Right forelimb (tissue), 1 donor: ENCODE data around the gene SMCO1.
A peak's percentile ranks its signal among the peaks of the same experiment; 100 is the strongest.
"Not testable (repeated sequence)": the region's sequence is repeated elsewhere in the genome, so short reads cannot be mapped to it uniquely, and the experiment has no call there.

Source experiments
- DNase-seq: peaks from one replicate; pipeline ENCODE4 v3.0.0-alpha.2; 2018

Gene SMCO1, protein sequence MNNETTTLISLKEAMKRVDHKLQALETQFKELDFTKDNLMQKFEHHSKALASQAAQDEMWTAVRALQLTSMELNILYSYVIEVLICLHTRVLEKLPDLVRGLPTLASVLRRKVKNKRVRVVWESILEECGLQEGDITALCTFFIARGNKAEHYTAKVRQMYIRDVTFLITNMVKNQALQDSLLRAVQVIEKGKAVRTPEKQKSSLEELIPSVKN

GRCh38 chr3:196514913-196515621 lies at the start of gene SMCO1:
Gene SMCO1, minus strand, starts transcription at chr3:196515346. Its CDS starts 137 bp downstream, at chr3:196515209.
- DNase-seq, result no peak

DNA sequence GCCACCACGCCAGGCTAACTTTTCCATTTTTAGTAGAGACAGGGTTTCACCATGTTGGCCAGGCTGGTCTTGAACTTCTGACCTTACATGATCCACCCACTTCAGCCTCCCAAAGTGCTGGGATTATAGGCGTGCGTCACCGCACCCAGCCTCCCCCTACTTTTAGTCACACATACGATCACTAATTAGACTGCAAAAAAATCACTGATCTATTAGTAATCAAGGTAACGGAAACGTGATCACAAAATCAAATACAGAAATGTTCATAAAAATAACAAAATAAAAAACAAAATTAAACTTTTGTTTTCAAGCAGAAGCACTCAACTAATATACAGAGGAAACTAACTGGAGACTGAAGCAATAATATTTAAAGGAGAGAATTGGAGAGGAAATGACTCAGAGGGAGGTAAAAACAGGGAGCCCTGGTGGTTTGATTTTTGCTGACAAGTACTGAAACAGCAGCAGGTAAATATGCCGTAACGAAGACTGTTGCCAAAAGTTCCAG lies 48.6 kb upstream of the SMCO1 start:
- no peak for DNase-seq

DNA sequence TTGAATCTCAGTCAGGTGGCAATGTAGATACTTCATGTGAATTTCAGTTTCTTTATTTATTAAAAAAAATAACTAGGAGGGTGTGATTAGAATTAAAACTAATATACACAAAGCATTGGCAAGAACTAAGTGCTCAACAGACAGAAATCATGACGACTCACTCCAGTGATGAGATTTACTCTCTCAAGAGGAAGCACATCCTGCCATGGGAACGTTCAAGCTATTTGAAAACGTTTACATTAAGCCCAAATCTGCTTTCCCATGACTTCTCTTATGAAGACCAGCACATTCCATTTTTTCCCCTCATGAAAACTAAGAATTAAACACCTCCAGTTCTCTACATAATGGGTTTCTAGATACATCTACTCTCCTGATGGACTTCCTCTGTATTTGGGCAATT lies 44.7 kb upstream of the SMCO1 start:
- DNase-seq, result no peak

DNA sequence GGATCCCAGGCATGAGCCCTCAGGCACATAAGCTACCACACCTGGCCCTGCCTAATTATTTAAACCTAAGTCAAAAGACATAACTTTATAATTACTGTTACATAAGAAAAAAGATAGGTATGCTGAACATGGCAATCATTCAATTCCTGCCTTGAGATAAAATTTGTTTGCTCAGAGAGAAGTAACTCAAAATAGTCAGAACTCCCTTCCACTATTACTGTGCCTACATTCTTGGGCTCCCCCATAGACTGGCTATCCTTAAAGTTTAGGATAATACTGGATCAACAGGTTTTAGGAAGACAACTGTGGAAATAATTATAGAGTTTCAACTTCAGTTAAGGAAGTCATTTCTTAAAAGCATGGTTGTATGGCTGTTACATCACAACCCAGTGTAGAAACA lies 43.3 kb upstream of the SMCO1 start:
- no peak for DNase-seq

GRCh38 chr3:196557236-196557635 lies 42.1 kb upstream of the SMCO1 start:
- DNase-seq, result no peak

DNA sequence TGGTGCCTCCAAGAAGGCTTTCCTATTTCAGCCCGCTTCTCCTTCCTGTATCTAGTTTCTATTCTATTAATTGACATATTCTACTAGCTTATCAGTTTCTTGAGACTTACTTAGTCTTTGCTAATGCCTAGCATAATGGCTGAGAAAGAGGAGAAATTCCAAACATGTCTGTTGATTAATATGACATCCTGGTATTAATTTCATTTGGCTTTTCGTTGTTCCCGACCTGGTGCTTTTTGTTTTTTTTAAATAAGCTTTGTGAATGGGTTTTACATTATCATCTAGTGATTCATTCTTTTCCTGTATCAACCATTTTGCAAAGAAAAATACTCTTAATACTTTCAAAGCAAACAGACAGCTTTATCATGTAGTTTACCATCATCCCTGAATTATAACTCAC lies 40.1 kb upstream of the SMCO1 start:
- DNase-seq, result no peak

GRCh38 chr3:196554205-196554604 lies 39.1 kb upstream of the SMCO1 start:
- no peak for DNase-seq

- no peak for DNase-seq
Observed at GRCh38 chr3:196553551-196553950, 38.4 kb upstream of the SMCO1 start.

DNA sequence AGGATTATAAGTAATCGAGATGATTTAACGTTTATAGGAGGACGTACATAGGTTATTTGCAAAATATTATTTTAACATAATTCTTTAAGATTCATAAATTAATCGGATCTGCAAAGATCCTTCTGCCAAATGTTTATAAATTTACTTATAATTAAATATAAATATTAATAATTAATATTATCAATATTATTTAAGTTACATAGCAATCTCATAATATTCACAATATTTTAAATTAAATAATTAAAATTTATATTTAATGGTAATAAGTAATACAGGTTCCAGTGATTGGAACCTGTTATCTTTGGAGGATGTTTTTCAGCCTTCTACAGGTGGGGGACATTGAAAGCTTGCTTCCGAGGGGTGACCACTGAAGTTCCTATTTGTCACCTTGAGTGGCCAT lies 37.1 kb upstream of the SMCO1 start:
- DNase-seq, result no peak

GRCh38 chr3:196550172-196550571 lies 35.0 kb upstream of the SMCO1 start:
- DNase-seq, result not testable (repeated sequence)

DNA sequence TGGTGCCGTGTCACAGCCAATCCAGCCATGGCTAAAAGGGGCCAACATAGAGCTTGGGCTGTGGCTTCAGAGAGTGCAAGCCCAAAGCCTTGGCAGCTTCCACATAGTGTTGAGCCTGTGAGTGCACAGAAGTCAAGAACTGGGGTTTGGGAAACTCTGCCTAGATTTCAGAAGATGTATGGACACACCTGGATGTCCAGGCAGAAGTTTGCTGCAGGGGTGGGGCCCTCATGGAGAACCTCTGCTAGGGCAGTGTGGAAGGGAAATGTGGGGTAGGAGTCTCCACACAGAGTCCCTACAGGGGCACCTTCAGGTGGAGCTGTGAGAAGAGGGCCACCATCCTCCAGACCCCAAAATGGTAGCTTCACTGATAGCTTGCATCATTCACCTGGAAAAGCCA lies 34.2 kb upstream of the SMCO1 start:
- not testable (repeated sequence) for DNase-seq

DNA sequence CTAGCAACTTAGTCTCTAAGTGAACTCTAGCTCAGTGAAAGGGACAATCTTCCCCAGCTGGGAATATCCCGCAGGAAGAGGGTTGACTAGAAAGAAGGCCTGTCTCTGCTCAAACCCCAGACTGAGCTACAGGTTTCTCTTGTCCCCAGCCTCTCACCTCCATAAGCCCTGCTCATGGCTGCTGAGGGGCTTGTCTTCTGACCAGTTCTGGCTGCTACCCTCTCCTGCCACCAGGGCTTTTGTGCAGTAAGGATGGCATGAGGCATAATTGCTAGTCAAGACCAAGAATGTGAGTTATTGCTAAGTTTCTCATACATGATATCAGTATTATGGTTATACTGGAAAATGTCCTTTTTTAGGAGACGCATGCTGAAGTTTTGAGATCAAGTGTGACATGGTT lies 31.9 kb upstream of the SMCO1 start:
- DNase-seq, result no peak

DNA sequence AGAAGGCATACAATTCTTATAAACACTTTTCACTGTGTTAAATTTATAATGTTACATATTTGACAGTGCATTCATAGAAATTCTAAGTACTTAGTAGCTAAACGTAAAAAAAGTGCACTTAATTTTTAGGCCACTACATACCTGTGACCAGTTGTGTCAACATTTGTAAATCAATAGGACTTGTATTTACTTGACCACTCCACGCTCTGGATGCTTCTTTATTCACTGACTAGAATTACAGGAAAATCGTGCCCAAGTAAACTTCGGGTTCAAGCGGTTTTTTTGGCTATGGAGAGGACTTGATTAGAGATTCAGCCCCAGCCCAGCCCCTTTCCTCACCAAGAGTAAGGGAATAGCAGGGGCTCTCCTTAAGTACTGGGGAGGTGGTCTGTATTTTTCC lies 31.4 kb upstream of the SMCO1 start:
- DNase-seq, result no peak

DNA sequence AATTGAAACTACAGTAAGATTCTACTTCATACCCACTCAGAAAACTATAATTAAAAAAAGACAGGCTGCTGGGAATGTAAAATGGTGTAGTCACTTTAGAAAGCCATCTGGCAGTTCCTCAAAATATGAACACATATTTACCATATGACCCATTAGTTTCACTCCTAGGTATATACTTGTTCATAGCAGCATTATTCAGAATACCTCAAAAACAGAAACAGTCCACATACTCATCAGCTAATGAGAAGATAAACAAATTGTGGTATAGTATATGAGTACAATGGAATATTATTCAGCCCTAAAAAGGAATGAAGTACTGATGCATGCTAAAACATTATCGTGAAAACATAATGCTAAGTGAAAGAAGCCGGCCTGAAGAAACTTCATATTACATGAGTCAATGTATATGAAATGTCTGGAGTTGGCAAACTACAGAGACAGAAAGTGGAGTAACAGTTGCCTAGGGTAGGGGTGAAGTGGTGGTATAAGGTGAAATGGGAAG lies 29.4 kb upstream of the SMCO1 start:
- no peak for DNase-seq

DNA sequence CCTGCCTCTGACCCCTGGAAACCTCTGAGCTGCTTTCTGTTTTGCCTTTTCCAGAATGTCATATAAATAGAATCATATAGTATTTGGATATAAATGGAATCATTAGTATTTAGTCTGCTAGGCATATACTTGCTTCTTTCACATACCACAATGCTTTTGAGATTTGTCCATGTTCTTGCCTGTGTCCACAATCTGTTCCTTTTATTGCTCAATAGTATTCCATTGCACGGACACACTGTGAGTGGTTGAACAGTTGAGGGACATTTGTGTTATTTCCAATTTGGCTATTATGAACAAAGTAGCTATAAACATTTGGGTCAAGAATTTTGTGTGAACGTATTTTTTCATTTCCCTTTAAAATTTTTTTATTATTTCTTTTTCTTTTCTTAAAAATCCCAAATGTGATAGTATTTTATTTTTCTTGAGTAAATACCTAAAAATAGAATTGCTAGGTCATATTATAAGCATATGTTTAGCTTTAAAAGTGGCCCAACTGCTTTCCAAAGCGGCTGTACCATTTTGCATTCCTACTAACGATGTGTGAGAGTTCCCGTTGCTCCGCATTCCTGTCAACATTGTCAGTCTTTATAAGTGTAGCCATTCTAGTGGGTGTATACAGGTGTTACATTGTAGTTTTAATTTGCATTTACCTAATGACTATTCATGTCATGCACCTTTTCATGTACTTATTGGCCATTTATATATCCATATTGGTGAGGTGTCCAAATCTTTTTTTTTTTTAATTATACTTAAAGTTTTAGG lies 26.7 kb upstream of the SMCO1 start:
- DNase-seq, result no peak

DNA sequence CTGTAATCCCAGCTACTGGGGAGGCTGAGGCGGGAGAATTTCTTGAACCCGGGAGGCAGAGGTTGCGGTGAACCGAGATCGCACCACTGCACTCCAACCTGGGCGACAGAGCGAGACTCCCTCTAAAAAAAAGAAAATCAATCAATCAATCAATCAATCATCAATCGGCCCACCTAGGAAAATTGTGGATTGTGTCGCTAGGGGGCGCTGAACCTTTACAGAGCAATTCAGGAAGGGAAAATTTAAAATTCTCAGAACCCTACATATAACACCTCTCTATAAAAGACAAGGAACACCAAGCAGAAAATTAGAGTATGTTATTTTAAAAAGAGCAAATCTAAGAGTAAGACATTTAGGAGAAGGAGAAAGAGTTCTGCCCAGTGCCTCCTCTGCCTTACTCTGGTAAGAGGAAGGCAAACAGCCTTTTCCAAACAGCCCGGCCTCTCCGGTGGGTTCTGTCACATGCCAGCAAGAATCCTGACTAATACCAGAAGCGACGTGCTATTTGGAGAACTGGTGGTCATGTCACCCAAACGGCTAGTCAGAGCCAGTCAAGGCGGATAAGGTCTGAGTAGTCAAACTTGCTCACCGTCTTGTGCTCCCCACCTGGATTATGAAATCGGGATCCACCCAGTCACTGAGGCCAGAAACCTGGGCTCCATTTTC lies 22.3 kb upstream of the SMCO1 start:
- no peak for DNase-seq

- no peak for DNase-seq
Observed at GRCh38 chr3:196533260-196533681, 18.1 kb upstream of the SMCO1 start.

DNA sequence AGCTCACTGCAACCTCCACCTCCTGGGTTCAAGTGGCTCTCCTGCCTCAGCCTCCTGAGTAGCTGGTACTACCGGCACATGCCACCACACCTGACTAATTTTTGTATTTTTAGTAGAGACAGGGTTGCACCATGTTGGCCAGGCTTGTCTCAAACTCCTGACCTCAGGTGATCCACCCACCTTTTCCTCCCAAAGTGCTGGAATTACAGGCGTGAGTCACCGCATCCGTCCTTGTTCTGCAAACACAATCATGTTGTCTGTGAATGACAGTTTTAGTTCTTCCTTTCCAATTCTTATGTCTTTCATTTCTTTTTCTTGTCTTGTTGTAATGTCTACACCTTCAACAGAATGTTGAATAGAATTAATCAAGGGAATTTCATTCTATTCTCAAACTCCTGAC lies 16.3 kb upstream of the SMCO1 start:
- DNase-seq, result no peak

- peak; percentile 63 for DNase-seq
Observed at GRCh38 chr3:196528639-196529233, 13.6 kb upstream of the SMCO1 start.

- DNase-seq, result no peak
Observed at GRCh38 chr3:196525141-196525540, 10.0 kb upstream of the SMCO1 start.

GRCh38 chr3:196524527-196524926 lies 9.4 kb upstream of the SMCO1 start:
- DNase-seq, result no peak

DNA sequence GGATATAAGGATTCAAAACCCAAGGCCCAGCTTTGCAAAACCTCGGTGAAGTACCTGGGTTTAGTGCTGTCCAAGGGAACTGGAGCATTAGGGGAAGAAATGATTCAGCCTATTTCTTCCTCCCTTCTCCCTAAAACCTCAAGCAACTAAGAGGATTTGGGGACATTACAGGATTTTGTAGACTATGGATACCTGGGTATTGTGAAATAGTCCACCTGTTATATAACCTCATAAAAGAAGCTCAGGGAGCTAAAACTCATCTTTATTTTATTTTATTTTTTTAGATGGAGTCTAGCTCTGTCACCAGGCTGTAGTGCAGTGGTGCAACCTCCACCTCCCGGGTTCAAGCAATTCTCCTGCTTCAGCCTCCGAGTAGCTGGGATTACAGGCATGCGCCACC lies 8.7 kb upstream of the SMCO1 start:
- DNase-seq, result no peak

GRCh38 chr3:196521291-196521690 lies 6.1 kb upstream of the SMCO1 start:
- not testable (repeated sequence) for DNase-seq
